Measurements from ENCODE around the gene PLEKHA3. TPM values are rescaled to one million over a fixed set of nuclear protein-coding genes. Genes with fewer than 3 reads are reported as not detected.

The PLEKHA3 gene
- 8.4 TPM for polyA plus RNA-seq (2012; ENCODE audit: missing spikeins)

GRCh38 chr2:178480227-178481181, at the start of gene PLEKHA3:
Gene PLEKHA3 (plus strand): TSS chr2:178480457. CDS start chr2:178480870, 413 bp downstream.
- peak; percentile 42; the same call in 1 of the 2 replicates for TF ChIP-seq POLR2A (IDR thresholded peaks at IDR 0.05; ENCODE audit: low read depth, low read length)
- TF ChIP-seq POLR2AphosphoS5 (IDR thresholded peaks at IDR 0.05; ENCODE audit: low read depth, low read length): no peak
- TF ChIP-seq TAF1 (IDR thresholded peaks at IDR 0.05; ENCODE audit: borderline replicate concordance, low read depth, low read length): no peak
- FAIRE-seq (peak; percentile 96), DNase-seq (ENCODE audit: insufficient read length) (peak; percentile 64)

DNA sequence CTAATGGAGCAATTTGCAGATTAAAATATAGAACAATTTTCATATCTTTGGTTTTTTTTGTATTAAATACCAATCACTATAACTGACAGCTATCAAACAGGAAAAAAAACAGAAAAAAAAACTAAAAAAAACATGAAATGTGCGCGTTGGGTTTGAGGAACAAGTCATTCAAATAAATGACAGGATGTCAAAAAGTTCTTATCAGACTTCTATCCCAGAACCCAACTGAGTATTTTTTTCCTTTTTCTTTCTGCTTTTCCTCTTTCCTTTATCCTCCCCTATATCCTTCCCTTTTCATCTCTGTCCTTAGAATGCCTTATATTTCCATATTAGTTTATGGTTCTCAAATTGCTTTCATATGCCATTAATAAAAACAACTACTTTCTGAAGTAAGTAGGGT, 43.6 kb upstream of the PLEKHA3 start:
- DNase-seq (ENCODE audit: insufficient read length) (no peak), FAIRE-seq (no peak)
- TF ChIP-seq TAF1 (IDR thresholded peaks at IDR 0.05; ENCODE audit: borderline replicate concordance, low read depth, low read length): no peak
- no peak for TF ChIP-seq POLR2AphosphoS5 (IDR thresholded peaks at IDR 0.05; ENCODE audit: low read depth, low read length)
- no peak for TF ChIP-seq POLR2A (IDR thresholded peaks at IDR 0.05; ENCODE audit: low read depth, low read length)

- TF ChIP-seq TAF1 (IDR thresholded peaks at IDR 0.05; ENCODE audit: borderline replicate concordance, low read depth, low read length) (no peak), POLR2AphosphoS5 (IDR thresholded peaks at IDR 0.05; ENCODE audit: low read depth, low read length) (no peak), POLR2A (IDR thresholded peaks at IDR 0.05; ENCODE audit: low read depth, low read length) (no peak)
- FAIRE-seq (no peak), DNase-seq (ENCODE audit: insufficient read length) (no peak)
These were observed 38.8 kb upstream of the PLEKHA3 start for GRCh38 chr2:178441426-178441825.

- no peak for TF ChIP-seq POLR2A (IDR thresholded peaks at IDR 0.05; ENCODE audit: low read depth, low read length)
- no peak for TF ChIP-seq POLR2AphosphoS5 (IDR thresholded peaks at IDR 0.05; ENCODE audit: low read depth, low read length)
- no peak for TF ChIP-seq TAF1 (IDR thresholded peaks at IDR 0.05; ENCODE audit: borderline replicate concordance, low read depth, low read length)
- FAIRE-seq (no peak), DNase-seq (ENCODE audit: insufficient read length) (no peak)
These were observed 31.1 kb upstream of the PLEKHA3 start for GRCh38 chr2:178448968-178449661.

DNA sequence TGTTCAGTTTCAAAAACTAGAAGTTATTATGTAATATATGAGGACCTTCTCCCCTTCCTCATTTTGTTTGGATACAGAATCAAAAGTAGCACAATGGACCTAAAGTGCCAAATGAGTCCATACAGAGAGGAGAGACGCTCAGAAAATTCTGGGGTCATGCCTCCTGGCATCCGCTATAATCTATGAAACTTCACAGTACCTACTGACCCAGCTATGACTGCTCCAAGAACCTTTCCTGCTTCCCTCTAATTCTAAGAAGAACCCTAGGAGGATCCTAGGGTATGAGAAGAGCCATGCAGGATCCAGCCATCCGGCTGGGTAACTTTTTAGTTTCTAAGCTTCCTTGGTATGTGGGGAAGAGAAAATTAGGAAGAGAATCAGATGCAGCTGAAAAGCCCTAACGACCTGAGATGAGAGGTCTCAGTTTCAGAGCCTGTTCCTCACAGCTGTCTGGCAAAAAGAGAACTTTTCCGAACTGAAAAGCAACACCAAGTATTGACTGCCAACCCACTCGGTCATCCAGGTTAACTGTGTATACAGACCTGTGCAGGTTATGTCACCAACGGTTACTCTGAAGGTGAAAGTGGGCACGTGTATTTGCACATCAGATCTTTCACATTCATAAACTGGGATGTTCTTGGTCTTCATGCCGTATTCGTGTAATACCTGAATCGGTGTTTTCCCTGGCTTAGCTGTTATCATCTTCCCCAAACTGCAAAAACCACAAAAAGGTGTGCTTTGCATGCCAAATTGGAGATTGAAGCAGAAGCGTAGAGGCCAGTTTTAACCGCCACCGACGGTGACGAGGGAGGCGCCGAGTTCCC, 30.3 kb upstream of the PLEKHA3 start:
- no peak for FAIRE-seq
- no peak for DNase-seq (ENCODE audit: insufficient read length)
- no peak for TF ChIP-seq TAF1 (IDR thresholded peaks at IDR 0.05; ENCODE audit: borderline replicate concordance, low read depth, low read length)
- TF ChIP-seq POLR2A (IDR thresholded peaks at IDR 0.05; ENCODE audit: low read depth, low read length): no peak
- TF ChIP-seq POLR2AphosphoS5 (IDR thresholded peaks at IDR 0.05; ENCODE audit: low read depth, low read length): no peak

GRCh38 chr2:178450524-178450773, 29.8 kb upstream of the PLEKHA3 start:
- FAIRE-seq (no peak), DNase-seq (ENCODE audit: insufficient read length) (no peak)
- peak; percentile 29; the same call in 1 of the 2 replicates for TF ChIP-seq POLR2A (IDR thresholded peaks at IDR 0.05; ENCODE audit: low read depth, low read length)
- no peak for TF ChIP-seq POLR2AphosphoS5 (IDR thresholded peaks at IDR 0.05; ENCODE audit: low read depth, low read length)
- TF ChIP-seq TAF1 (IDR thresholded peaks at IDR 0.05; ENCODE audit: borderline replicate concordance, low read depth, low read length): 0 out of 2 replicates have a peak, but pooled peaks have one; percentile 44

DNA sequence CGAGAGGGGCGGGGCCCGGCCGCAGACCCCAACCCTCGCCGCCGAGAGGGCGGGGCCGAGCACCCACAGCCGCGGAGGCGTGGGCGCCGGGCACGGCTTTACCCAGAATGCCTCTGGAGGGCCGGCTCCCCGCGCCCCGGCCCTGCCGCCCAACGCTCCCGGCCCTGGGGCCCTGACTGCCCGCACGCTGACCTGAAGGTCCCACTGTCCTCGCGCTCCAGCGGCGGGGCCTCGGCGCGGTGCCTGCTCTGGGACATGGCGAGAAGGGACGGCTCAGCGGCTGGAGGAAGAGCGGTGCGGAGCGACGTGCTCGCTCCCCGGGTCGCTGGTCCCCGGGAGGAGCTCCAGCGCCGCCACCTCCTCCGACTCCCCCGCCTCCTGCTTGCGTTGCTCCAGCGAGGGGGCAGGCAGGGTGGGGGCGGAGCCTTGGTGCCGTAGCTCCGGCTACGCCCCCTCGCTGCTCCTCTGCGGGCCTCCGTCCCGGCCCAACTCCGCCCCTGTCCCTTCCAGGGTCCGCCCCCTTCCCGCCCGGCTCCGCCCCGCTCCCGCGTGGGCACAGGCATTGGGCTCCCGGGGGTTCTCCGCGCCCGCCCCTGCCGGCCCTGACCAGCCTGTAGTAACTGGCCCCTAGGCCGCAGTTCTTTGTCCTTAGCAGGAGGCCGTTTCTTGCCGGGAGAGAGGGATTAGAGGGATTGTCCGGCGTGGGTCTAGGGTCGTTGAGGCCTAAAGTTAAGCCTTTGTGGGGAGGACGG, 29.3 kb upstream of the PLEKHA3 start, which contains the start of the genes PJVK and PRKRA:
PJVK (plus strand) TSS at position 605 of the 752 bp plus-strand sequence. CDS start 2,032 bp downstream, outside the sequence.
PRKRA (minus strand) TSS at position 402 of the 752 bp plus-strand sequence; CDS start at position 257, 145 bp downstream.
- DNase-seq (ENCODE audit: insufficient read length): peak; percentile 76
- TF ChIP-seq POLR2A (IDR thresholded peaks at IDR 0.05; ENCODE audit: low read depth, low read length) (peak; percentile 88), TAF1 (IDR thresholded peaks at IDR 0.05; ENCODE audit: borderline replicate concordance, low read depth, low read length) (peak; percentile 43; the same call in 1 of the 2 replicates), POLR2AphosphoS5 (IDR thresholded peaks at IDR 0.05; ENCODE audit: low read depth, low read length) (peak; percentile 90)
- peak; percentile 96 for FAIRE-seq

DNA sequence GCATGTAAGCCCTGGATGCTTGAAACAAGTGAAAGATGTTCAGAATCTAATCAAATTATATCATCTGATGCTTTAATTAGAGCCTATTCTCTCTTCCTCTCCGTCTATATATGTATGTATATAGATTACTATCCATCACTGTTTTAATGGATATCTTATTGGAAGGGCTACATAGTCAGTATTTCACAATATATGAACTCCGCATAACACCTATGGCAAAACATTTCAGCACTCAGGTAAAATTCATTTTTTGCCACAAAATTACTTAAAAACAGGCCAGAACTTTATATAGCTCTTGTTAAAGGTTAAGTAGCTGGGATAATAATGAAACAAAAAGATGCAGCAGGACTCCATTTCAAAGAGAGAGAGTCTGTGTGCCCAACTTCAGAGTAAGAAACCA, 27.9 kb upstream of the PLEKHA3 start:
- FAIRE-seq (no peak), DNase-seq (ENCODE audit: insufficient read length) (no peak)
- TF ChIP-seq POLR2AphosphoS5 (IDR thresholded peaks at IDR 0.05; ENCODE audit: low read depth, low read length) (no peak), TAF1 (IDR thresholded peaks at IDR 0.05; ENCODE audit: borderline replicate concordance, low read depth, low read length) (no peak), POLR2A (IDR thresholded peaks at IDR 0.05; ENCODE audit: low read depth, low read length) (no peak)

GRCh38 chr2:178452870-178453269, 27.4 kb upstream of the PLEKHA3 start:
- no peak for TF ChIP-seq POLR2AphosphoS5 (IDR thresholded peaks at IDR 0.05; ENCODE audit: low read depth, low read length)
- no peak for TF ChIP-seq TAF1 (IDR thresholded peaks at IDR 0.05; ENCODE audit: borderline replicate concordance, low read depth, low read length)
- TF ChIP-seq POLR2A (IDR thresholded peaks at IDR 0.05; ENCODE audit: low read depth, low read length): no peak
- DNase-seq (ENCODE audit: insufficient read length): no peak
- FAIRE-seq: no peak

DNA sequence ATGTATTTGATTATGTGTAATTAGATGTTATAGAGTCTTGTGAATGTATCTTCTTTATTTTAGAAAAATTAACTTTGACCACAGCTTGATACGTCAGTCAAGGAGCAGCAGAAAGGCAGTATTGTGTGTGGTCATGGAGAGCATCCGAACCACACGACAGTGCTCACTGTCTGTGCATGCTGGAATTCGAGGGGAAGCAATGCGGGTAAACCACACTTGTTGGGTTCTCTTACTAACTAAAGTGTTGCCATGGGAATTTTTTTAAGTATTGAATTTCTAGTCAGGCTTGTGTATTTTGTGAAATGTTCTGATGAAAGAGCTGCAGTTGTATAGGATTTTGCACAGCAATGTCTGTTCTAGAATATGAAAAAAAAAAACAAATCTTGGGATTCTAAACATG, 24.3 kb upstream of the PLEKHA3 start:
- no peak for TF ChIP-seq TAF1 (IDR thresholded peaks at IDR 0.05; ENCODE audit: borderline replicate concordance, low read depth, low read length)
- no peak for TF ChIP-seq POLR2AphosphoS5 (IDR thresholded peaks at IDR 0.05; ENCODE audit: low read depth, low read length)
- TF ChIP-seq POLR2A (IDR thresholded peaks at IDR 0.05; ENCODE audit: low read depth, low read length): no peak
- no peak for DNase-seq (ENCODE audit: insufficient read length)
- FAIRE-seq: no peak
